T47D (cell line): Measurements from ENCODE around the gene SLC25A36.

Experiments
- DNase-seq, 2 experiments: peaks; one replicate each; pipeline versions ENCODE4 v3.0.0 to v3.0.0-alpha.2; 2011 to 2012; ENCODE audit warnings: low read depth in 1 of 2, low spot score in 1 of 2
- JUND ChIP-seq: IDR thresholded peaks from 2 replicates; pipeline ENCODE4 v1.6.1; 2012; ENCODE audit warnings: low read depth
- in situ Hi-C: cut with HindIII; loops from 2 replicates; pipeline ENCODE4 v1.10.0; 2016; ENCODE audit warnings: low sequenced_read_pairs, low pct_unique_long_range_greater_than_20kb

Gene SLC25A36, protein sequence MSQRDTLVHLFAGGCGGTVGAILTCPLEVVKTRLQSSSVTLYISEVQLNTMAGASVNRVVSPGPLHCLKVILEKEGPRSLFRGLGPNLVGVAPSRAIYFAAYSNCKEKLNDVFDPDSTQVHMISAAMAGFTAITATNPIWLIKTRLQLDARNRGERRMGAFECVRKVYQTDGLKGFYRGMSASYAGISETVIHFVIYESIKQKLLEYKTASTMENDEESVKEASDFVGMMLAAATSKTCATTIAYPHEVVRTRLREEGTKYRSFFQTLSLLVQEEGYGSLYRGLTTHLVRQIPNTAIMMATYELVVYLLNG

DNA sequence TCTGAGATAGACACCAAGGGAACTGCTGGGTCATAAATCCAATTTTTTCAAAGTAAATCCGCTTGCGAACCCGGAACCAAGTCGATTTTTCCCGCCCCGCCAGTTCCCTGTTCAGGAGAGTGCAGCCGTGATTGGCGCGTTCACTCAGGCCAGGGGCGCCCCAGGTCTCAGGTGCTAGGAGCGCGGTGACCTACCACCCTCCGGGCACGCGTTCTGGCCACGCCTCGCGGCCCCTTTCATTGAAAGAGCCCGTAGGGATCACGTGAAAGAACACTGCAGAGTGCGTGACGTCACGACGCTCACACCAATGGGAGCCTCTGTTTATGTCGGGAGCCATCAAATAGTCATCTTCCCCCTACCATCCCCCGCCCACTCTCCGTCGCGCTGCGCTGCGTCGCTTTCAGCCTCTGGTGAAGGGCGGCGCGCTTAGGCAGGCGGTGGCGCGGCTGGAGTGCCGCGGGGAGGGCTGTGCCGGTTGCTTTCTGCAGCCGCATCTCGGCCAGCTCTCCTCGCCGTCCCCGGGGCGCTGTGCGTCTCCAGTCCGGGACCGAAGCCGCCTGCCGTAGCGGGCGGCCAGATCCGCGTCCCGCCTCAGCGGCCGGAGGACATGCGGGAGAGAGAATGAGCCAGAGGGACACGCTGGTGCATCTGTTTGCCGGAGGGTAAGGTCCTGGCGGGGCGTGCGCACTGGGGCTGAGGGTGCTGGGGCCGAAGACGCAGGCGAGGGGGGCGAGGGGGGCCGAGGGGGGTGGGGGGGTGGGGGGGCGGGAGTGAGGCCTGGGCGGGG is at the start of gene SLC25A36:
TSS of gene SLC25A36 (plus strand) at position 403 of the 787 bp plus-strand sequence. CDS start at position 622, 219 bp downstream.
- DNase-seq: peak; percentile 91 to 100
- TF ChIP-seq JUND: no peak
- in situ Hi-C loops: no loop called here

GRCh38 chr3:140896997-140897396 is 44.6 kb upstream of the SLC25A36 start:
- in situ Hi-C loops: no loop called here
- TF ChIP-seq JUND: no peak
- DNase-seq: no peak

DNA sequence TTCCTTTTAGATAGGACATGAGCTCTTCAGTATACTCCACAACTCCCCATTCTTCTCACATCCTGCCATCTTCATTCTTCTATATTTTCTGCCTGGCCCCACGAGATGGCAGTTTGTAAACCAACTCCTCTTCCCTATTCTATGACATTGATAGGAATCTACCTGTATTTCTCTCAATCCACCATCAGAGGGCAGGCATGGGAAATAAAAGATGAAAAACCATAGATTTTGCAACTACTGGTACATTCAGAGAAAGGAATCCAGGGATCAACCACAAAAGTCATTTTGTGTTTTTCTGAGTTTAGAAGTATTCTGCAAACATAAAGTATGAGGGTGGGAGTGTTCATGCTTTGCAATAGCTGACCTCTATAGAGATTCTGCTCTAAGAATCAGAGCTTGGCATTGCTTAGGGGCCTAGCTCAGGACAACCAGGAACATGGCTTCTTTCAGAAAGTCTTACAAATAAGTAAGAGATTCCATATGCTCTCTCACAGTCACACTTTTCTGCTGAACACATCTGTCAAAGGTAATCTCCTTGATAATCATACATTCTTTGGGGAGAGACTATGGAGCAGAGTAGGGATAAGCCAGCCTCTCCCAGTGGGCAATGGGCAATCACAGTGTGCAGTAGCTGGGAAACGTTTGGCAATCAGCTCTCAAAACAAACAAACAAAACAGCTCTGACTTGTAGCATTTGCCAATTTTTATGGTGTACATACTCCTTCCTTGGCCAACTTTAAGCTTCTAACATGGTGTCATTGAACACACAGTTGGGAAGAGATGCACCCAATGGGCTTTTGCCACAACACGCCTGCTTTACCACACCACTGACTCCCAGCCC is 43.1 kb upstream of the SLC25A36 start:
- no peak for TF ChIP-seq JUND
- in situ Hi-C loops: no loop called here
- DNase-seq: peak; percentile 24 to 85

DNA sequence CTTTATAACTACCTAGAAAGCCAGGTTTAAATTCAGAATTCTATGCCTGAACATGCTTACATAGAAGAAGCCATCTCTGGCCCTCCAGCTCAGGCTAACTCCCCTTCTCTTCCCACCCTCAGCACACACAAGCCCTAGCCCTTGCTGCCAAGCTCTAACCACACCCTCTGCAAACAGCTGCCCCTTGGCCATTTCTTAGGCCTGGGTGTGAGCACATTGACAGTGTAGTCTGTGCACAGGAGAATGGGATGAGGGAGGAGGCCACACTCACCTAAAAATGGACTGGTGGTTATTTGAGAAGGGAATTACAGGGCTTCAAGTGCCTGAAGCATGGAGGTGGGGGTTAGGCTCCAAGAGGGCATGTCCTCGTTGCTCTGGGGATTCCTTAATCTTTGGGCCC is 42.3 kb upstream of the SLC25A36 start:
- TF ChIP-seq JUND: no peak
- in situ Hi-C loops: no loop called here
- DNase-seq: no peak

- in situ Hi-C loops: no loop called here
- no peak for TF ChIP-seq JUND
- DNase-seq: no peak
These were observed 38.8 kb upstream of the SLC25A36 start for GRCh38 chr3:140902791-140903190.

GRCh38 chr3:140903196-140903595 is 38.4 kb upstream of the SLC25A36 start:
- in situ Hi-C loops: no loop called here
- no peak for TF ChIP-seq JUND
- DNase-seq: no peak

DNA sequence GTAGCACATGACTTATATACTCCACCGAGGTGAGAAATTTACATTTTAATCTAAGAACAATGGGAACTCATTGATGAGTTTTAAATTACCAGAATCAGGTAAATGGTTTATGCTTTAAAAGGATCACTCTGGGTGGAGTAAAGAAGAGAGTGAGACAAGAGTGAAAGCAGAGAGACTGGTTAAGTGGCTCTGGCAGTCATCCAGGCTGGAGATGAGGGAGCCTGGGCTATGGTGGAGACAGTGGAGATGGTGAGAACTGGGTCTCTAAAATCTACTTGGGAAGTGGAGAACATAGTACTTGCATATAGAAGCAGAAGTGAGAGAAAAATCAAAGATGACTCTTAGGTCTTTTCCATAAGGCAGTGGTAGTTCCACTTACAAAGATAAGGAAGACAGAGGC is 37.1 kb upstream of the SLC25A36 start:
- DNase-seq: no peak
- TF ChIP-seq JUND: no peak
- in situ Hi-C loops: no loop called here

DNA sequence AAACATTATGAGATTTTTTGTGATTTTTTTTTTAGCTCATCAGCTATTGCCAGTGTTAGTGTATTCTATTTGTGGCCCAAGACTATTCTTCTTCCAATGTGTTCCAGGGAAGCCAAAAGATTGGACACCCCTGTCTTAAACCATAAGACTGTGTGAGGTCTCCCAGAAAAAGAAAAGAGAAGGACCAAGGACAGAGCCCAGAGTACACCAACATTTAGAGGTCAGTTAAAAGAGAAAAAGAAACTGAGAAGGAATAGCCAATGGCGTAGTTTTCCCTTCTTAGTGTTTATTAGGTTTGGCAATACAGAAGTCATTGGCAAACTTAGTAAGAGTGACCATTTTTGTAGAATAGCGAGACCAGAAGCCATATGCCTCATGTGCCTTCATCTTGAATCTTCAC is 36.1 kb upstream of the SLC25A36 start:
- no peak for DNase-seq

GRCh38 chr3:140906785-140907184 is 34.9 kb upstream of the SLC25A36 start:
- no peak for DNase-seq
- no peak for TF ChIP-seq JUND
- in situ Hi-C loops: no loop called here

More for the DNA sequence above, 36.1 kb upstream of the SLC25A36 start:
- in situ Hi-C loops: no loop called here
- TF ChIP-seq JUND: no peak

DNA sequence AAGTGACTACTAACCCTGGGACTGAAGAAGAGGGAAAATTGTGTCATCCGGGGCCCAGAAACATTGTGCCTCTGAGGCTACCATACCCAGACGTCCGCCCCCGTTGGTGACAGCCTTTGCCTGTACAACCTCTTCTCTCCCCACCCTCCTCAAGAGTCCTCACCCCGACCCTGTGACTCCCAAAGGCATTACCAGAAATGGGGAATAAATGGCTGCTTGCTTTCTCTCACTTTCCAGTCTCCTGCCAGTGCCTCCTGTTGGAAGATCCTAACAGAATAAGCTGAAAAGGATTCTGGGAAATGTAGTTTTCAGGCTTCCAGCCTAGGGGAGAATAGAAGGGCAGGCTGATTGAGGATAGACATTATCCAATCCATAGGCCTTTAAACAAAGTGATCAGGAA is 30.8 kb upstream of the SLC25A36 start:
- in situ Hi-C loops: no loop called here
- peak in 1 of 2 experiments; percentile 38 for DNase-seq
- no peak for TF ChIP-seq JUND

DNA sequence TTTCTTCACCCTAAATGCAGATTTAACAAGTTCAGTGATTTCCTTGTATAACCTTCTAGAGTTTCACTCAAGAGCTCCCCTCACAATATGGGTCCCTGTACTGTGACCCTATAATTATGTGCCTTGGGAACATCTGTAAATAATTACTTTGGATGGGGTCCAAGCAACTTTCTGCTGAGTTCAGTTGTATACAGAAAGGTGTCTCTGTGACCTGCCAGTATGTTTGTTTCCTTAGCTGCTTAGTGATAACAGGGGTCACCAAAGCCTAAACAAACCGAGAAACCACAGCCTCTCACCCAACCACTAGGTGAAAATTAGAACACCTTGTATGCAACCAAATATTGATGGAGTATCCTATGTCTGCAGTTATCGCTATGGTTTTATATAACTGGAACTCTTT is 29.8 kb upstream of the SLC25A36 start:
- no peak for TF ChIP-seq JUND
- in situ Hi-C loops: no loop called here
- DNase-seq: peak in 1 of 2 experiments; percentile 40

- no peak for TF ChIP-seq JUND
- in situ Hi-C loops: no loop called here
These were observed 27.9 kb upstream of the SLC25A36 start for GRCh38 chr3:140913728-140914127.

More at GRCh38 chr3:140913728-140914127, 27.9 kb upstream of the SLC25A36 start:
- DNase-seq: no peak
